Measurements from ENCODE around the gene CAPZA2.
"Not testable (repeated sequence)": the region's sequence is repeated elsewhere in the genome, so short reads cannot be mapped to it uniquely, and the experiment has no call there.

The CAPZA2 gene

GRCh38 chr7:116862234-116862950, at the start of gene CAPZA2:
CAPZA2 (plus strand) TSS chr7:116862587; CDS start chr7:116862612, 25 bp downstream.
- peak; percentile 90 for DNase-seq

- no peak for DNase-seq
These were observed 49.5 kb upstream of the CAPZA2 start for GRCh38 chr7:116812860-116813259.

GRCh38 chr7:116813371-116813770, 49.0 kb upstream of the CAPZA2 start:
- DNase-seq = not testable (repeated sequence)

- no peak for DNase-seq
These were observed 47.3 kb upstream of the CAPZA2 start for GRCh38 chr7:116815041-116815440.

GRCh38 chr7:116820149-116820548, 42.2 kb upstream of the CAPZA2 start:
- no peak for DNase-seq

- not testable (repeated sequence) for DNase-seq
These were observed 40.7 kb upstream of the CAPZA2 start for GRCh38 chr7:116821647-116822046.

GRCh38 chr7:116824449-116824848, 37.9 kb upstream of the CAPZA2 start:
- no peak for DNase-seq

GRCh38 chr7:116828281-116828680, 34.1 kb upstream of the CAPZA2 start:
- no peak for DNase-seq

- DNase-seq = no peak
These were observed 33.3 kb upstream of the CAPZA2 start for GRCh38 chr7:116829041-116829440.

- no peak for DNase-seq
These were observed 32.9 kb upstream of the CAPZA2 start for GRCh38 chr7:116829493-116829892.

GRCh38 chr7:116832692-116833091, 29.7 kb upstream of the CAPZA2 start:
- no peak for DNase-seq

- no peak for DNase-seq
These were observed 27.4 kb upstream of the CAPZA2 start for GRCh38 chr7:116834815-116835504.

- no peak for DNase-seq
These were observed 26.3 kb upstream of the CAPZA2 start for GRCh38 chr7:116836048-116836447.

GRCh38 chr7:116836911-116837310, 25.5 kb upstream of the CAPZA2 start:
- no peak for DNase-seq

GRCh38 chr7:116837586-116837985, 24.8 kb upstream of the CAPZA2 start:
- DNase-seq = no peak

GRCh38 chr7:116840256-116840655, 22.1 kb upstream of the CAPZA2 start:
- DNase-seq = no peak

- DNase-seq = no peak
These were observed 20.0 kb upstream of the CAPZA2 start for GRCh38 chr7:116842371-116842770.

GRCh38 chr7:116843378-116843777, 19.0 kb upstream of the CAPZA2 start:
- DNase-seq = no peak

- no peak for DNase-seq
These were observed 11.2 kb upstream of the CAPZA2 start for GRCh38 chr7:116851175-116851574.

- DNase-seq = no peak
These were observed 10.7 kb upstream of the CAPZA2 start for GRCh38 chr7:116851671-116852070.

- DNase-seq = no peak
These were observed 8.3 kb upstream of the CAPZA2 start for GRCh38 chr7:116854132-116854531.

GRCh38 chr7:116857052-116857451, 5.3 kb upstream of the CAPZA2 start:
- DNase-seq = no peak

- no peak for DNase-seq
These were observed 3.1 kb upstream of the CAPZA2 start for GRCh38 chr7:116859323-116859722.

GRCh38 chr7:116861717-116862116, 670 bp upstream of the CAPZA2 start:
- DNase-seq = no peak
